Sigmoid colon (tissue), 7 donors: ENCODE measurements around the gene EXOC7. TPM values are rescaled to one million over a fixed set of nuclear protein-coding genes. Genes with fewer than 3 reads are reported as not detected.

Experiments
- DNase-seq: peaks from one replicate; pipeline ENCODE4 v3.0.0-alpha.2; 2019
- H3K27ac ChIP-seq, 4 donors: fragments of 200-600 bp; sonication (generic); one replicate each; pipeline ENCODE4 v1.5.1; 2016 to 2019; ENCODE audit warnings: mild to moderate bottlenecking in 1 of 4
- H3K27me3 ChIP-seq, 3 donors: fragments of 200-600 bp; sonication (generic); one replicate each; pipeline ENCODE4 v1.5.1; 2019; ENCODE audit warnings: mild to moderate bottlenecking in 1 of 3
- H3K36me3 ChIP-seq, 4 donors: fragments of 200-600 bp; sonication (generic); one replicate each; pipeline ENCODE4 v1.5.1; 2016 to 2019
- H3K4me1 ChIP-seq, 4 donors: fragments of 200-600 bp; sonication (generic); one replicate each; pipeline ENCODE4 v1.5.1; 2017 to 2019
- H3K4me3 ChIP-seq, 4 donors: fragments of 200-600 bp; sonication (generic); one replicate each; pipeline ENCODE4 v1.5.1; 2017 to 2019; ENCODE audit warnings: mild to moderate bottlenecking in 2 of 4, moderate library complexity in 1 of 4
- H3K9me3 ChIP-seq, 4 donors: fragments of 200-600 bp in 3 of 4; sonication (generic) in 3 of 4; one replicate each; pipeline versions ENCODE4 v1.5.1 to v1.6.1; 2013 to 2019
- EP300 ChIP-seq, 4 donors: sonication (generic); formaldehyde crosslinking; IDR thresholded peaks; one replicate each; pipeline ENCODE4 v1.6.1; 2017; ENCODE audit warnings: antibody characterized with exemption in 4 of 4
- POLR2A ChIP-seq, 2 donors: fragments of 450-650 bp; IDR thresholded peaks; one replicate each; pipeline ENCODE4 v1.6.1; 2016; ENCODE audit warnings: antibody characterized with exemption in 2 of 2, mild to moderate bottlenecking in 2 of 2, moderate library complexity in 2 of 2
- POLR2AphosphoS5 ChIP-seq, 4 donors: sonication (generic); formaldehyde crosslinking; IDR thresholded peaks; one replicate each; pipeline ENCODE4 v1.6.1; 2017; ENCODE audit warnings: antibody characterized with exemption in 4 of 4
- WGBS, 2 donors: extraction: QIAGEN DNeasy Blood & Tissue Kit; methylation state at CpG; one replicate each; pipeline ENCODE4 v1.1.7; 2013; 5-methylcytosine and 5-hydroxymethylcytosine counted together
- intact Hi-C: fragments of 100-400 bp; cut with DNase I; formaldehyde crosslinking; loops from one replicate; pipeline ENCODE4 v1.15.1; 2023
- polyA plus RNA-seq, 3 donors: library from polyadenylated mRNA; stranded (reverse); fragments of 200-250 nt; gene quantifications; one replicate each; pipeline ENCODE4 v1.2.3, GENCODE V29; 2013
- total RNA-seq, 4 donors: library from RNA; depleted of rRNA; stranded (reverse); fragments of >200 nt; gene quantifications; one replicate each; pipeline ENCODE4 v1.1.0, GENCODE V29; 2016
- TF ChIP-seq, protein P1 (sequence below), 4 experiments: fragments of 450-650 bp in 3 of 4; fragments of 200-600 bp in 1 of 4; IDR thresholded peaks; one replicate each; pipeline ENCODE4 v1.5.1; 2016 to 2019; ENCODE audit warnings: antibody characterized with exemption in 4 of 4, mild to moderate bottlenecking in 3 of 4, moderate library complexity in 2 of 4
- donor health status: healthy with polysubstance abuse.
- donor health status: Bipolar disorder and iron deficiency.
- donor health status: healthy.

EXOC7 gene
- total and polyA plus RNA-seq, 7 donors: 36.8 to 82.0 (median 71.3) TPM

DNA sequence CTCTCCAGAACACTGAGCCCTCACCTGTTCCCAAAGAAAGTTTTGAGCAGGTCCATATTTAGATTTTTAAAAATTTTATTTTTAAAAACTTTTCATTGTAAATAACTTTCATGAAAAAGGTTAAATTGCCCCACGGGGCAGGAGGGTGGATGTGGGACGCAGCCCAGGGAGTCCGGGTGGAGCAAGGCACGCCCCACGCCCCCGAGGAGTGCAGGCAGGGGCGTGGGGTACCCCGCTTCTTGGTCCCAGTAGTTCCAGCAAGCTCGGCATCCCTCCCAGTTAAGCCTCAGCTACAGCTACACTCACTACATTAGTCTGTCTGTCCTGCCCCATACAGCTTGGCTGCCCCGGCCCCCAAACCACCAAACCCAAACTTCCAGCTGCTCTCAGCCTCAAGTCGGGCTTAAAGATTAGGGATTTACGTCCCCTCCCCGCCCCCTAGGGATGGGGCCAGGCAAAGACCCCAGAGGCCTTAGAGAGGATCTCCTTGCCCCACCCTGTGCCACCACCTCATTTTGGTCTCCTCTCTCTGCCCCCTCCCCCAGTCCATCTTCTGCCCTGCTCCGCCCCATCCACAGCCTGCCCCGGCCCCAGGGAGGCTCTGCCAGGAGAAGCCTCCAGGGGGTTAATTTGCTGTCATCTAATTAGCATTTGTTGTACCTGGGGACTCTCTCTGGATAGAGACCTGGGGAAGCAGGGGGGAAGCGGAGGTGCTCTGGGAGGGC is 32.9 kb upstream of the EXOC7 start:
- WGBS, 2 donors: 61 to 83% methylated on average over 16 of the region's 16 CpGs
- DNase-seq: no peak
- H3K27me3 ChIP-seq: peaks cover 48 to 92% (median 91%) of the 10 kb centered on the region in 3 donors
- no peaks in the 10 kb centered on the region for H3K36me3 ChIP-seq
- H3K9me3 ChIP-seq: no peaks in the 10 kb centered on the region
- intact Hi-C loops: no loop called here
- H3K4me1 ChIP-seq: peaks cover 0 to 30% (median 21%) of the 10 kb centered on the region in 4 donors
- H3K4me3 ChIP-seq: no peak overlapping the region
- H3K27ac ChIP-seq: no peak overlapping the region
- TF ChIP-seq POLR2A (IDR thresholded peaks at IDR 0.05) (no peak), POLR2AphosphoS5 (IDR thresholded peaks at IDR 0.05) (no peak)

DNA sequence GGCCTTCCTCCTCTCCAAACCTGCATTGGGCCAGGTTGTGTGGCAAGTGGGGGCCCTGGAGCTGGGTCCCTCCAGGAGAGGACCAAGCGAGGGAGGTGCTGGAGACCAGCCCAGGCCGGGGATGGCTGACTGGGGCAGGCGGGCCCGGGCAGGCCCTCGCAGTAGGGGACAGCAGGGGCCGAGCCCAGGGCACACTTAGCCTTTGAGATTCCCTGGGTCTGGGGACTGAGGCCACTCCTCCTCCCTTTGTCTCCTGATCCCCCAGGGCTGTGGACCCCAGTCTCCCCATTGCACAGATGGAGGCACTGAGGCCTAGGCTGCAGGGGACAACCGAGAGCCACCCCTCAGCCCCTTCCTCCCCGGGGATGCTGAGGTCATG is 32.2 kb upstream of the EXOC7 start:
- intact Hi-C loops: no loop called here
- 87% methylated on average over 8 of the region's 8 CpGs for WGBS, 2 donors
- TF ChIP-seq POLR2A (IDR thresholded peaks at IDR 0.05) (no peak), EP300 (IDR thresholded peaks at IDR 0.05) (no peak)
- Histone ChIP-seq H3K9me3 (no peaks in the 10 kb centered on the region), H3K27ac (no peak overlapping the region), H3K4me1 (peaks cover 0 to 23% (median 15%) of the 10 kb centered on the region in 4 donors), H3K4me3 (no peak overlapping the region), H3K36me3 (no peaks in the 10 kb centered on the region), H3K27me3 (peaks cover 48 to 98% (median 91%) of the 10 kb centered on the region in 3 donors)
- DNase-seq: no peak

DNA sequence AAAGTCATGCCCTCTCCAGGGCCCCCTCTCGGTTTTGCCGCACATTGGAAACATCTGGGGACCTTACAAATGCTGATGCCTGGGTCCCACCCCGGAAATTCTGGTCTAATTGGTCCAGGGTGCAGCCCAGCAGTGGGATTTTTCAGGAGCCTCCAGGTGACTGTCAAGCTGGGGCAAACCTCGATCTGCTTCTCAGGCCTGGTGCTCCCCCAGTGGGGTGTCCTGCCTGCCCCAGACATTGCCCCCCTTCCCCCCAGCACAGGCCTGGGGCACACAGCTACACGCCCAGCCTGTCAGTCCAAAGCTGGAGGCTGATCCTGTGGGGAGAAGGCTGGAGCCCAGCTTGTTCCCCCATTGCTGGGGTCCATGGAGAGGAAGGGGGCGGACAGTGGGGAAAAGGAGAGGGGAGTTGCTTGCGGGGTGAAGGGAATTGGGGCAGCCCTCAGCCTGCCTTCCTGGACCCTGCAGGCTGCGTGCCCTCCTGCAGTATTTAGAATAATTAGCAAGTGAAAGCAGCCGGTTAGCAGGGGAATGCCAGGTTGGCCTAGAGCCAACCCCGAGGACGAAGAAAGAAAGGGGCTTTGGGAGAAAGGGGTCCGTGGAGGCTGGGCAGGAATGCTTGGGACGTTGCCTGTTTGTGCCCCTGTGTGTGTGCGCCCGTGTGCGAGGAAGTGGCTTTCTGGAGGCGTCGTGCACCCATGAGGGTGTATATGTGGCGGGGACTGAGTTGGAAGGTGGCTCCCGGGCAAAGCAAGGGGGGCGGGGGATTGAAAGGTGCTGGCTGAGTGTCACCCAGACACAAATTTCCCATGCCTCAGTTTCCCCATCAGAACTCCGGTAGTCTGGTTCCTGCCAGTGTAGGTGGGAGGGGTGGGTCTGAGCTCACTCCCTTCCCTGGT is 31.6 kb upstream of the EXOC7 start:
- 67 to 73% methylated on average over 22 of the region's 22 CpGs for WGBS, 2 donors
- no peak for DNase-seq
- no peaks in the 10 kb centered on the region for H3K9me3 ChIP-seq
- TF ChIP-seq, protein P1, sequence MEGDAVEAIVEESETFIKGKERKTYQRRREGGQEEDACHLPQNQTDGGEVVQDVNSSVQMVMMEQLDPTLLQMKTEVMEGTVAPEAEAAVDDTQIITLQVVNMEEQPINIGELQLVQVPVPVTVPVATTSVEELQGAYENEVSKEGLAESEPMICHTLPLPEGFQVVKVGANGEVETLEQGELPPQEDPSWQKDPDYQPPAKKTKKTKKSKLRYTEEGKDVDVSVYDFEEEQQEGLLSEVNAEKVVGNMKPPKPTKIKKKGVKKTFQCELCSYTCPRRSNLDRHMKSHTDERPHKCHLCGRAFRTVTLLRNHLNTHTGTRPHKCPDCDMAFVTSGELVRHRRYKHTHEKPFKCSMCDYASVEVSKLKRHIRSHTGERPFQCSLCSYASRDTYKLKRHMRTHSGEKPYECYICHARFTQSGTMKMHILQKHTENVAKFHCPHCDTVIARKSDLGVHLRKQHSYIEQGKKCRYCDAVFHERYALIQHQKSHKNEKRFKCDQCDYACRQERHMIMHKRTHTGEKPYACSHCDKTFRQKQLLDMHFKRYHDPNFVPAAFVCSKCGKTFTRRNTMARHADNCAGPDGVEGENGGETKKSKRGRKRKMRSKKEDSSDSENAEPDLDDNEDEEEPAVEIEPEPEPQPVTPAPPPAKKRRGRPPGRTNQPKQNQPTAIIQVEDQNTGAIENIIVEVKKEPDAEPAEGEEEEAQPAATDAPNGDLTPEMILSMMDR (IDR thresholded peaks at IDR 0.05): no peak
- TF ChIP-seq POLR2AphosphoS5 (IDR thresholded peaks at IDR 0.05): no peak
- TF ChIP-seq EP300 (IDR thresholded peaks at IDR 0.05): no peak
- TF ChIP-seq POLR2A (IDR thresholded peaks at IDR 0.05): no peak
- intact Hi-C loops: no loop called here
- no peak overlapping the region for H3K4me3 ChIP-seq
- H3K27ac ChIP-seq: no peak overlapping the region
- peaks cover 48 to 95% (median 87%) of the 10 kb centered on the region in 3 donors for H3K27me3 ChIP-seq
- H3K36me3 ChIP-seq: no peaks in the 10 kb centered on the region
- peaks cover 0 to 17% (median 8%) of the 10 kb centered on the region in 4 donors for H3K4me1 ChIP-seq

DNA sequence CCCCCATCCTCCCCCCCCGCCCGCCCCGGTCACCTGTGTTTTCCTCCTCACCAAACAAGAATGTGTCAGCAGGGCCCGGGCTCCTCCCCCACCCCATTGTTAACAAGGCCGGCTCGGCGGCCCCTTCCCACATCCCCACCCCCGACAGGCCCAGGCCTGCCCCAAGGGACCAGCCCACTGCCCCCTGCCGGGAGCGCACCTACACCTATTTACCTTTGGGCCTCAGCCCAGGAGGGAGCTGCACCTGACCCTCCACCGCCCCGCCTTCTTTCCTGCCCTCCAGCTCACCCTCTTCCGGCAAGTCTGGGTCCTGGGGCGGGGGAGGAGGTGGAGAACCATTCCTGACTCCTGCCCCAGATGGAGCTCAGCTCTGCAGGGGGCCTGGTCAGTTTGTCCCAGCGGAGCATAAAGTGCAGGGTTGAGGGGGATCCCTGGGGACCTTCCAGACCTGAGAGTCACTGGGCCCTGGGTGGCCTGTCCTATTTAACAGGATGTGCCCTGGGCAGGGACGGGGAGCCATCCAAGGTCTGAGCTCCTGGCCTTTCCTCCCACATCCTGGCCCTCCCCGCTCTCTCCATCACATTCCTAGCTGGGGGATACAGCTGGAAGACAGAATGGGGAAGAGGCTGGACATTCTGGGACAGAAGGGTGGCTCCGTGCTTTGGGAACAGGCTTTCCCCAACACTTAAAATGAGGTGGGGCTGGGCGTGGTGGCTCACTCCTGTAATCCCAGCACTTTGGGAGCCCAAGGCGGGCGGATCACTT is 29.2 kb upstream of the EXOC7 start:
- WGBS, 2 donors: 30 to 60% methylated on average over 21 of the region's 21 CpGs
- DNase-seq: peak; percentile 60
- intact Hi-C loops: no loop called here
- TF ChIP-seq EP300 (IDR thresholded peaks at IDR 0.05): no peak
- TF ChIP-seq POLR2A (IDR thresholded peaks at IDR 0.05): no peak
- TF ChIP-seq, protein P1 (IDR thresholded peaks at IDR 0.05): no peak
- no peak for TF ChIP-seq POLR2AphosphoS5 (IDR thresholded peaks at IDR 0.05)
- H3K9me3 ChIP-seq: no peaks in the 10 kb centered on the region
- H3K27ac ChIP-seq: no peak overlapping the region
- no peak overlapping the region for H3K4me3 ChIP-seq
- peaks cover 0 to 2% (median 0%) of the 10 kb centered on the region in 4 donors for H3K4me1 ChIP-seq
- no peaks in the 10 kb centered on the region for H3K36me3 ChIP-seq
- H3K27me3 ChIP-seq: peaks cover 25 to 71% (median 63%) of the 10 kb centered on the region in 3 donors

DNA sequence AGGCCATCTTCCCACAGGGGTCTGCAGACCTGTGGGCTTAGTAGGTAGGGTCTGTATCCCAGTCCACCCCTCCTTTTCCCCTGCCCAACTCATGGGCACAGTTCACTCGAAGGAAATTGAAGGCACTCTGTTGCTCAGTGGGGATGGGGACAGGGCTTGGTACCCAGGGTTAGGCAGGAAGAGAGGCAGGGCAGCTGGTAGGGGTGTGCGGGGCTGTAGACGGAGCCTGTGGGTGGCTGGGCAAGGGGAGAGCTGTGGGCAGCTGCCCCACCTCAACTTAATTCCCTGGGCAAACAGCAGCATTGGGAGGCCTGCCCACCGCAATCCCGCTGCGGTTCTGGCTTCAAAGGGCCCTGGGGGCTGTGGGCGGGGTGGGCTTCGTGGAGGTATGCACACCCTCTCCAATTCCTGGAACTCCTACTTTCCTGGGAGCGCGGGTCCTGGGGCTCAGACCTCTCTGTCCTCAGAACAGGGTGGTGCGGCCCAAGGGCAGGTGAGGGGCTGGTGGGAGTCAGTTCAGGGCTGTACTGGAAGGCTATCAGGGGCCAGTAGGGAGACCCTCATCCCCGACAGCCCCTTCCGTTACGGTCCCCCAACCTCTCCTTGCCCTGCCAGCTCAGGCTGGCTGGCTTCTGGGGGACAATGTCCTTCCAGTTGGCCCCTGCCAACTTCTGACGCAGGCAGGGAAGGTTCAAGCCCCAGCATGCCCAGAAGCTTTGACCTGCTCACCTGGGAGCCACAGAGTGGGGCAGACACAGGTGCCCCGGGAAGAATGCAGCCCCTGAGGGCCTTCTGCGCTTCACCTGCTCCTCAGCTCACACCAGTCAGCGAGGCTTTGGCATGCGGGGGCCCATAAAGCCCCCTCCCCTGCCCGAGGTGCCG is 28.3 kb upstream of the EXOC7 start:
- no peak for DNase-seq
- no peak overlapping the region for H3K4me3 ChIP-seq
- WGBS, 2 donors: 67 to 78% methylated on average over 21 of the region's 21 CpGs
- H3K36me3 ChIP-seq: no peaks in the 10 kb centered on the region
- no peak overlapping the region for H3K27ac ChIP-seq
- no peaks in the 10 kb centered on the region for H3K4me1 ChIP-seq
- peaks cover 17 to 63% (median 55%) of the 10 kb centered on the region in 3 donors for H3K27me3 ChIP-seq
- intact Hi-C loops: no loop called here
- no peaks in the 10 kb centered on the region for H3K9me3 ChIP-seq
- TF ChIP-seq, protein P1 (IDR thresholded peaks at IDR 0.05): no peak
- no peak for TF ChIP-seq EP300 (IDR thresholded peaks at IDR 0.05)
- TF ChIP-seq POLR2AphosphoS5 (IDR thresholded peaks at IDR 0.05): no peak
- no peak for TF ChIP-seq POLR2A (IDR thresholded peaks at IDR 0.05)
